Trophoblast cell (in vitro differentiated cells and primary cell): ENCODE results near the gene MVK.

ENCODE experiments used
- DNase-seq, 2 donors: peaks; one replicate each; pipeline ENCODE4 v3.0.0-alpha.2; 2016
- H2AFZ ChIP-seq: 2 replicates; pipeline ENCODE4 v1.6.1; 2013; ENCODE audit warnings: low read length, moderate library complexity, mild to moderate bottlenecking; ENCODE audit not compliant: insufficient read depth, poor library complexity
- H2AK5ac ChIP-seq: 2 replicates; pipeline ENCODE4 v1.6.1; 2013; ENCODE audit warnings: mild to moderate bottlenecking, low read length
- H2BK120ac ChIP-seq: 2 replicates; pipeline ENCODE4 v1.6.1; 2013; ENCODE audit warnings: low read length, mild to moderate bottlenecking, moderate library complexity; ENCODE audit not compliant: insufficient read depth, poor library complexity
- H2BK12ac ChIP-seq: 2 replicates; pipeline ENCODE4 v1.6.1; 2013; ENCODE audit warnings: mild to moderate bottlenecking, low read length, moderate library complexity
- H2BK5ac ChIP-seq: 2 replicates; pipeline ENCODE4 v1.6.1; 2013; ENCODE audit warnings: low read length, low read depth, moderate library complexity, mild to moderate bottlenecking; ENCODE audit not compliant: poor library complexity
- H3K14ac ChIP-seq: 2 replicates; pipeline ENCODE4 v1.6.1; 2013; ENCODE audit warnings: mild to moderate bottlenecking, low read length
- H3K18ac ChIP-seq: 2 replicates; pipeline ENCODE4 v1.6.1; 2013; ENCODE audit warnings: mild to moderate bottlenecking, low read length
- H3K23ac ChIP-seq: 2 replicates; pipeline ENCODE4 v1.6.1; 2013; ENCODE audit warnings: low read length
- H3K27ac ChIP-seq: 2 replicates; pipeline ENCODE4 v1.5.1; 2013; ENCODE audit warnings: low read depth, mild to moderate bottlenecking, inconsistent platforms, low read length, moderate library complexity
- H3K27me3 ChIP-seq: 2 replicates; pipeline ENCODE4 v1.6.1; 2013; ENCODE audit warnings: inconsistent platforms, mild to moderate bottlenecking, low read length, moderate library complexity; ENCODE audit not compliant: insufficient read depth
- H3K36me3 ChIP-seq, 2 experiments: 1 replicate in 1 of 2; 2 replicates in 1 of 2; pipeline ENCODE4 v1.6.1; 2013; ENCODE audit warnings: low read length in 2 of 2, mild to moderate bottlenecking in 2 of 2, moderate library complexity in 1 of 2; ENCODE audit not compliant: insufficient read depth in 2 of 2, control insufficient read depth in 1 of 2
- H3K4ac ChIP-seq: 2 replicates; pipeline ENCODE4 v1.6.1; 2013; ENCODE audit warnings: low read depth, mild to moderate bottlenecking, low read length, moderate library complexity
- H3K4me1 ChIP-seq, 2 experiments: 1 replicate in 1 of 2; 2 replicates in 1 of 2; pipeline ENCODE4 v1.6.1; 2013; ENCODE audit warnings: low read length in 2 of 2, mild to moderate bottlenecking in 2 of 2, moderate library complexity in 1 of 2; ENCODE audit not compliant: insufficient read depth in 2 of 2, control insufficient read depth in 1 of 2
- H3K4me2 ChIP-seq: 2 replicates; pipeline ENCODE4 v1.6.1; 2013; ENCODE audit warnings: inconsistent platforms, mild to moderate bottlenecking, low read length, moderate library complexity
- H3K4me3 ChIP-seq: 2 replicates; pipeline ENCODE4 v1.5.1; 2013; ENCODE audit warnings: mild to moderate bottlenecking, low read depth, low read length, inconsistent platforms
- H3K79me1 ChIP-seq: one replicate; pipeline ENCODE4 v1.6.1; 2013; ENCODE audit warnings: low read length
- H3K79me2 ChIP-seq: 2 replicates; pipeline ENCODE4 v1.6.1; 2013; ENCODE audit warnings: low read length, mild to moderate bottlenecking; ENCODE audit not compliant: control insufficient read depth, insufficient read depth, poor library complexity
- H3K9ac ChIP-seq: 2 replicates; pipeline ENCODE4 v1.6.1; 2013; ENCODE audit warnings: mild to moderate bottlenecking, low read length
- H3K9me3 ChIP-seq: 2 replicates; pipeline ENCODE4 v1.6.1; 2013; ENCODE audit warnings: low read depth, mild to moderate bottlenecking, control low read depth, inconsistent platforms, low read length; ENCODE audit not compliant: insufficient read depth
- H4K12ac ChIP-seq: 2 replicates; pipeline ENCODE4 v1.6.1; 2013; ENCODE audit warnings: low read depth, mild to moderate bottlenecking, low read length, moderate library complexity
- H4K8ac ChIP-seq: 2 replicates; pipeline ENCODE4 v1.6.1; 2013; ENCODE audit warnings: low read depth, mild to moderate bottlenecking, low read length, moderate library complexity
- H4K91ac ChIP-seq: one replicate; pipeline ENCODE4 v1.6.1; 2013; ENCODE audit warnings: low read depth, mild to moderate bottlenecking, low read length, moderate library complexity
- WGBS: extraction: QIAGEN DNeasy Blood & Tissue Kit; methylation state at CpG from one replicate; pipeline ENCODE4 v1.1.7; 2013; ENCODE audit warnings: missing lambda C conversion rate; ENCODE audit not compliant: insufficient read length, insufficient coverage; ENCODE audit errors: extremely low coverage; 5-methylcytosine and 5-hydroxymethylcytosine counted together

The MVK gene

GRCh38 chr12:109554761-109555160 lies 18.8 kb upstream of the MVK start:
- Histone ChIP-seq H3K23ac (no peak overlapping the region), H4K12ac (no peak overlapping the region), H3K79me1 (no peaks in the 10 kb centered on the region), H3K14ac (no peak overlapping the region), H2AFZ (no peak overlapping the region), H3K9ac (no peak overlapping the region), H3K4me3 (no peak overlapping the region), H3K27me3 (no peaks in the 10 kb centered on the region), H3K4me1 (peaks cover 0 to 2% of the 10 kb centered on the region in 2 experiments), H4K8ac (no peak overlapping the region), H2BK5ac (no peak overlapping the region), H2BK120ac (no peak overlapping the region), H2AK5ac (no peak overlapping the region), H3K18ac (no peak overlapping the region), H3K4me2 (no peak overlapping the region), H2BK12ac (no peak overlapping the region), H3K36me3 (peaks cover 7 to 9% of the 10 kb centered on the region in 2 experiments), H3K27ac (no peak overlapping the region), H3K4ac (no peak overlapping the region), H3K9me3 (no peaks in the 10 kb centered on the region), H4K91ac (no peak overlapping the region), H3K79me2 (no peaks in the 10 kb centered on the region)
- no CpG with 5 or more reads among the region's 6 CpGs for WGBS
- no peak for DNase-seq

- H3K9ac ChIP-seq: no peak overlapping the region
- no peak overlapping the region for H4K8ac ChIP-seq
- H3K27me3 ChIP-seq: no peaks in the 10 kb centered on the region
- no peak overlapping the region for H3K4ac ChIP-seq
- peaks cover 0 to 2% of the 10 kb centered on the region in 2 experiments for H3K4me1 ChIP-seq
- no peak overlapping the region for H3K4me2 ChIP-seq
- H2BK5ac ChIP-seq: no peak overlapping the region
- H3K79me2 ChIP-seq: no peaks in the 10 kb centered on the region
- H3K4me3 ChIP-seq: no peak overlapping the region
- DNase-seq: peak in 1 of 2 donors; percentile 8
- no CpG with 5 or more reads among the region's 18 CpGs for WGBS
- H3K27ac ChIP-seq: no peak overlapping the region
- no peak overlapping the region for H4K12ac ChIP-seq
- H2AK5ac ChIP-seq: no peak overlapping the region
- peaks cover 7 to 10% of the 10 kb centered on the region in 2 experiments for H3K36me3 ChIP-seq
- H3K79me1 ChIP-seq: no peaks in the 10 kb centered on the region
- H3K9me3 ChIP-seq: no peaks in the 10 kb centered on the region
- no peak overlapping the region for H3K18ac ChIP-seq
- H2BK12ac ChIP-seq: no peak overlapping the region
- H3K23ac ChIP-seq: no peak overlapping the region
- no peak overlapping the region for H4K91ac ChIP-seq
- no peak overlapping the region for H3K14ac ChIP-seq
- H2AFZ ChIP-seq: no peak overlapping the region
- H2BK120ac ChIP-seq: no peak overlapping the region
These were observed 17.9 kb upstream of the MVK start for GRCh38 chr12:109555431-109556315.

- WGBS: no CpG with 5 or more reads among the region's 10 CpGs
- H3K79me1 ChIP-seq: no peaks in the 10 kb centered on the region
- no peak overlapping the region for H3K4me2 ChIP-seq
- no peak overlapping the region for H3K9ac ChIP-seq
- H3K23ac ChIP-seq: no peak overlapping the region
- no peak overlapping the region for H3K18ac ChIP-seq
- H3K4me1 ChIP-seq: peaks cover 0 to 2% of the 10 kb centered on the region in 2 experiments
- H3K4ac ChIP-seq: no peak overlapping the region
- H2BK12ac ChIP-seq: no peak overlapping the region
- no peak overlapping the region for H3K27ac ChIP-seq
- no peak overlapping the region for H2AK5ac ChIP-seq
- H4K12ac ChIP-seq: no peak overlapping the region
- H3K79me2 ChIP-seq: no peaks in the 10 kb centered on the region
- DNase-seq: no peak
- H4K8ac ChIP-seq: no peak overlapping the region
- no peak overlapping the region for H2AFZ ChIP-seq
- H2BK120ac ChIP-seq: no peak overlapping the region
- H2BK5ac ChIP-seq: no peak overlapping the region
- H3K9me3 ChIP-seq: no peaks in the 10 kb centered on the region
- H3K14ac ChIP-seq: no peak overlapping the region
- H3K36me3 ChIP-seq: peaks cover 14 to 16% of the 10 kb centered on the region in 2 experiments
- H4K91ac ChIP-seq: no peak overlapping the region
- no peak overlapping the region for H3K4me3 ChIP-seq
- H3K27me3 ChIP-seq: no peaks in the 10 kb centered on the region
These were observed 16.4 kb upstream of the MVK start for GRCh38 chr12:109557200-109557599.

- H3K36me3 ChIP-seq: peaks cover 17 to 19% of the 10 kb centered on the region in 2 experiments
- no peak overlapping the region for H3K23ac ChIP-seq
- H2AFZ ChIP-seq: no peak overlapping the region
- no peak overlapping the region for H3K4me3 ChIP-seq
- no peak overlapping the region for H2BK5ac ChIP-seq
- no peak overlapping the region for H4K8ac ChIP-seq
- DNase-seq: no peak
- H4K12ac ChIP-seq: no peak overlapping the region
- no peaks in the 10 kb centered on the region for H3K79me1 ChIP-seq
- H3K79me2 ChIP-seq: no peaks in the 10 kb centered on the region
- H2AK5ac ChIP-seq: no peak overlapping the region
- no peaks in the 10 kb centered on the region for H3K27me3 ChIP-seq
- H3K27ac ChIP-seq: no peak overlapping the region
- H3K14ac ChIP-seq: no peak overlapping the region
- H3K9ac ChIP-seq: no peak overlapping the region
- no peaks in the 10 kb centered on the region for H3K9me3 ChIP-seq
- no CpG with 5 or more reads among the region's 12 CpGs for WGBS
- H3K4me2 ChIP-seq: no peak overlapping the region
- peaks cover 0 to 2% of the 10 kb centered on the region in 2 experiments for H3K4me1 ChIP-seq
- no peak overlapping the region for H2BK12ac ChIP-seq
- H3K18ac ChIP-seq: no peak overlapping the region
- no peak overlapping the region for H2BK120ac ChIP-seq
- no peak overlapping the region for H3K4ac ChIP-seq
- no peak overlapping the region for H4K91ac ChIP-seq
These were observed 15.8 kb upstream of the MVK start for GRCh38 chr12:109557805-109558204.
